Activated naive CD4-positive, alpha-beta T cell treated with anti-CD3 and anti-CD28 coated beads, Interleukin-2, amount 50 U/mL, for 24 hours (primary cell): ENCODE results near the gene MAX.

Source experiments
- H3K27ac Mint-ChIP-seq: one replicate; pipeline ENCODE4 v1.8.0; 2021; ENCODE audit warnings: mild to moderate bottlenecking, mixed read lengths
- H3K27me3 Mint-ChIP-seq: one replicate; pipeline ENCODE4 v1.8.0; 2021; ENCODE audit warnings: mixed read lengths
- H3K36me3 Mint-ChIP-seq: one replicate; pipeline ENCODE4 v1.8.0; 2021; ENCODE audit warnings: mixed read lengths
- H3K4me1 Mint-ChIP-seq: one replicate; pipeline ENCODE4 v1.8.0; 2021; ENCODE audit warnings: mixed read lengths
- H3K4me3 Mint-ChIP-seq: one replicate; pipeline ENCODE4 v1.8.0; 2021; ENCODE audit warnings: mild to moderate bottlenecking, mixed read lengths
- H3K9me3 Mint-ChIP-seq: one replicate; pipeline ENCODE4 v1.8.0; 2021; ENCODE audit warnings: mixed read lengths

Gene MAX

DNA sequence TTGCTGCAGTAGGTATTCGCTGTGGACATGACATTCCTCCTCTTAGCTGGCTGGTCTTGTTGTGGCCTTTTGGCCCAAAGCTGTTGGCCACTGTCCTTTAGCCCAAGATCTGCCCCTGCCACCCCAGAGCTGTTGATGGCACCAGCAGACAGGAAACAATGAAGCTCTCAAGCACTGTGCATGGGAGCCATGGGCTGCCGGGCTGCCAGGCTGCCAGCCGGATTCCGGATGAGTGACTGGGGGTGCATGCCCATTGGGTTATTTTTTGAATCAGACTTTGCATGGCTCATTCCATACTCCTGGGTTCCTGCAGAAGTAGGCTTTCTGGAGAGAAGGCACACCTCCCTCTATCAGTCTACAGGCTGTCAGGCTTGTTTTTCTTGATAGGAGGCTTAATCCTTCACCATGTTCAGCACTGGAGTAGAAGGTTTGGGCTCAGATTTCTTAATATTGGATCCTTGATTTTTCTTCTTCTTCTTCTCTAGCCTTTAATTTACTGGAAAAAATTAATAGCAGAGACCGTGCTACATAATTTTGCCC, 32.4 kb downstream of the MAX start:
- H3K4me1 Mint-ChIP-seq = peaks cover 16% of the 10 kb centered on the region
- no peaks in the 10 kb centered on the region for H3K9me3 Mint-ChIP-seq
- no peak overlapping the region for H3K27ac Mint-ChIP-seq
- peaks cover 19% of the 10 kb centered on the region for H3K36me3 Mint-ChIP-seq
- no peak overlapping the region for H3K4me3 Mint-ChIP-seq
- H3K27me3 Mint-ChIP-seq = no peaks in the 10 kb centered on the region

DNA sequence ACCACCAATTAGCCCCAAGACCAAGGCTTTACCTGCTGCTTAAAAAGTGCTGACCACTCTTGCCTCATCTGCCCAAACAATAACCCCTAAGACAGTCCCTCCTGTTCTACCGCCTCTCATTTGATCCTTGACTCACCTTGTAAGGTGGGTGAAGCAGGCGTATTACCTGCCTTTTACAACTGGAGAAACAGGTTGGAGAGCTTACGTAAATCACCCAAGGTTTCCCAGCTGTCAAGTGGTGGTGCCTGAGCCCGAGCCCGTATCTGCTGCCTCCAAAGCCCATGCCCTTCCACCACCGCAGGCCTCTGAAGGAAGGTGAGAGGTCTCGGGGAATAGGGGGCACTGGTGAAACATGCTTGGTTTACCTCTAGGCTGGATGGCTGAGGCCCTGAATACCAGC, 36.6 kb downstream of the MAX start:
- no peak overlapping the region for H3K27ac Mint-ChIP-seq
- peaks cover 28% of the 10 kb centered on the region for H3K36me3 Mint-ChIP-seq

DNA sequence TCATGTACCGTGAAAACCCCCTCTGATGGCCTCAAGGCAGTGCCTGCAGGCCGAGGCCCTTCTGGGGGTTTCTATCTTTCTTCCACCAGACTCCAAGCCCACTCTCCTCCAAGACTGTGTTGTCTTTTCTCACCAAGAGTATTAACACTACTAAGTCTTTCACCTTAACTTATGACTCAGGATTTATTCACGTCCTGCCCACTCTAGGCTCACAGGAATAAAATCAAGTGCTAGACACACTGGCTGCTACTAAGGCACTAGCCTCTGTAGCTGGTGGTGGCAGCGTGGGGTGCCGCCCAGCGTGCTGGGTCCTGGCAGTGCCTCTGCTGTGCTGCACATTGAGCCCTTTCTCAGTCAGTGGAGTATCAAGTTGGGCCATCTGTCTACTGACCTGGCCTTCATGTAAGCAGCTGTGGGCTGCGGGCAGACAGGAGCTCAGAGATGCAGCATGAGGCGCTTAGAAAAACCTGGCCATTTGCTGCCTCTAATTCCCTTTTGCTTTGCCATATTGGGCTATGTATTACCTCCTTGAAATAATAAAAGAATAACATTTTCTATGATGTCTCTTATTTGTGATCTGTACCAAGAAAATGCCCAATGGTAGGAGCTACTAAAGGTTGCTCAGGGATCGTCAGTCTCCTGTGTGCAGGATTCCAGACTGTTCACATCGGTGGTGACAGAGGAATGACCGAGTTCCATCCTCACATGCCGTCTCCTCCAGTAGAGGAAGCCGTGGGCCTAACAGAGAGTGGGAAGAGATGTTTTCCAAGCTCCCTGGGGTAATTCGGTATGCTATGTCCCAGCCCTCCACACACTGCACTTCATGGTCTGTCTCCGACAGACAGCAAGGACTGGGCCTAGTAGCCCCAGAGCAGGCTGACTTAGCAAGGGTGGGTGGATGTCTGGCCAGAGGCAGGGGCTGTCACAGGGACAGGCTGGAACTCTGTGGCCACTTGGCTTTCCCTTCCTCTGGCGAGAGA, 39.9 kb downstream of the MAX start:
- Mint-ChIP-seq H3K4me1 (peaks cover 13% of the 10 kb centered on the region), H3K4me3 (no peak overlapping the region), H3K27ac (peak overlapping the region; percentile 6), H3K36me3 (peaks cover 24% of the 10 kb centered on the region), H3K27me3 (no peaks in the 10 kb centered on the region), H3K9me3 (no peaks in the 10 kb centered on the region)

More for the DNA sequence above, 36.6 kb downstream of the MAX start:
- no peaks in the 10 kb centered on the region for H3K4me1 Mint-ChIP-seq
- H3K4me3 Mint-ChIP-seq = no peak overlapping the region
- H3K27me3 Mint-ChIP-seq = no peaks in the 10 kb centered on the region
- H3K9me3 Mint-ChIP-seq = no peaks in the 10 kb centered on the region

DNA sequence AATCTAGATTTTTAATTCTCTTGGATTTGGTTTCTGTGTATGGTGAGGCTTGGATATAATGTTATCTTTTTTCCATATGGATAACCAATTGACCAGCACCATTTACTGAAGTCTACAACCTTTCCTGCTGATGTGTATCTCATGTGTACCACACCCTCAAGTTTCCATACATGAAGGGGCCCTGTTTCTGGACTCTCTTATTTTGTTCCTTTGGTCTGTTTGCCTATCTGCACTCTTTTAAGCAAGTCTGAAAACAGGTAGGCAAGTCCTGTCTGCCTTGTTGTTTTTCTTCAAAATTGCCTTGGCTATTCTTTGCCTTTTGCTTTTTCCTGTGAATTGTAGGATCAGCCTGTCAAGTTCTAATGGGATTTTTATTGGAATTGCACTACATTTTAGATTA, 44.6 kb downstream of the MAX start:
- H3K9me3 Mint-ChIP-seq = no peaks in the 10 kb centered on the region
- H3K4me3 Mint-ChIP-seq = no peak overlapping the region
- H3K27ac Mint-ChIP-seq = no peak overlapping the region
- H3K4me1 Mint-ChIP-seq = peaks cover 13% of the 10 kb centered on the region
- no peaks in the 10 kb centered on the region for H3K27me3 Mint-ChIP-seq
- H3K36me3 Mint-ChIP-seq = peaks cover 16% of the 10 kb centered on the region

DNA sequence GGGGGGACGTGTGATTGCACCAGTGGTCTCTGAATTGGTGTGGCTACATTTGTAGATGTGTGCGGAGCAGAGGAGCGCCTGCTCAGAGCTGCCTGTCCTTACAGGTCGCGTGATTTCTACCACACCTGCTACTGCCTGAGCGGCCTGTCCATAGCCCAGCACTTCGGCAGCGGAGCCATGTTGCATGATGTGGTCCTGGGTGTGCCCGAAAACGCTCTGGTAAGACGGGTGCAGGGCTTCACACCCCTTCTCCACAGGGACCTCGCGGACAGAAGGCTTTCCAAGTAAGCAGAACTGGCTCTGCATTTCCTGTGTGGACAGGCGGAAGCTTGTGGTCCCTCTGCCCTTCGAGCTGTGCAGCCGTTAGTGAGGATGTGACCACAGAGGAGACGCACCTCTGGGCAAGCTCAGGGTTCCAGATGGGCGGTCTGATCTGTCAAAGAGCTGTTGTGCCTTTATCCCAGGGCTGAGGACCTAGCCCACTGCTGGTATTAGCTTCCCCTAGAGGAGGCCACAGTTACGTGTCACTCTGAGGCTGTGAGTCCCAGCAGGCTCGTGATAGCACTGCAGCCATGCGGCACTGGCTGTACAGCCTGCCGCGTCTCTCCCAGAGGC, 47.7 kb downstream of the MAX start:
- Mint-ChIP-seq H3K4me1 (peaks cover 13% of the 10 kb centered on the region), H3K4me3 (no peak overlapping the region), H3K27ac (no peak overlapping the region), H3K27me3 (no peaks in the 10 kb centered on the region), H3K36me3 (peaks cover 9% of the 10 kb centered on the region), H3K9me3 (no peaks in the 10 kb centered on the region)

DNA sequence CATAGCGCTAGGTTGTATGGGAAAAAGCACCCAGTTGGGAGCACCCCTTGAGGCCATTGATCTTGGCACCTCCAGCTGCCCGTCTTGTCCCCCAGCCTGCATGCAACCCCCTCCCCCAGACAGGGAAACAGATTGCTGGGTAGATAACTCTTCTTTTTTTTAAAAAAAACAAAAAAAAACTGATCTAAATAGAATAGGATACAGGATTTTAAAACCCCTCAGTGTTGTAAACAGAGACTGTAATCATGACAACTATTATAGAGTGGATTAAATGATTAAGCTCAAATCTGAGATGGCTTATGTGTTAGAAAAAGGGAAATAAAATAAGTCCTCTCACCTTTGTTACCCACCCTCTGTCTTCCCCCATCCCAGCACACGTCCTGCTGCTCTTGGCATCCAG, 48.9 kb downstream of the MAX start:
- Mint-ChIP-seq H3K27ac (no peak overlapping the region), H3K9me3 (no peaks in the 10 kb centered on the region), H3K27me3 (no peaks in the 10 kb centered on the region), H3K36me3 (peaks cover 8% of the 10 kb centered on the region), H3K4me1 (peaks cover 8% of the 10 kb centered on the region), H3K4me3 (no peak overlapping the region)

DNA sequence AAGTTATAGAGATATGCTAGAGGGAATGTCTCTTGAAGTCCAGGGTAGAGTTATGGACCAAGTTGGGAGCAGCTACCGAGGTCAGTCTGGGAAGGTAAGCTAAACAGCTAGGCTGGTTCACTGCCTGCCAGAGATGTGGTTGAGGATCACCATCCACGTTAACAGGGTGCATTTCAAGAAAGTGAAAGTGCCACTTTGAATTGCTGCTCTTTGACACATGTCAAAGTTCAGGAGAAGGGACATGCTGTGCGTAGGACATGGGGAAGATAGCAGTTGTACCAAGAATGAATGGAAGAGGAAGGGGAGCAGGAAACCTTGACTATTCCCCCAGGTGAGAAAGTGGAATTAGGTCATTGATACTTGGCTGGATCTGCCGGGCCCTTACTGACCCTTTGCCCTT, 49.5 kb downstream of the MAX start:
- no peak overlapping the region for H3K27ac Mint-ChIP-seq
- no peak overlapping the region for H3K4me3 Mint-ChIP-seq
- H3K36me3 Mint-ChIP-seq = peaks cover 8% of the 10 kb centered on the region
- H3K27me3 Mint-ChIP-seq = no peaks in the 10 kb centered on the region
- no peaks in the 10 kb centered on the region for H3K9me3 Mint-ChIP-seq
- H3K4me1 Mint-ChIP-seq = peaks cover 2% of the 10 kb centered on the region

DNA sequence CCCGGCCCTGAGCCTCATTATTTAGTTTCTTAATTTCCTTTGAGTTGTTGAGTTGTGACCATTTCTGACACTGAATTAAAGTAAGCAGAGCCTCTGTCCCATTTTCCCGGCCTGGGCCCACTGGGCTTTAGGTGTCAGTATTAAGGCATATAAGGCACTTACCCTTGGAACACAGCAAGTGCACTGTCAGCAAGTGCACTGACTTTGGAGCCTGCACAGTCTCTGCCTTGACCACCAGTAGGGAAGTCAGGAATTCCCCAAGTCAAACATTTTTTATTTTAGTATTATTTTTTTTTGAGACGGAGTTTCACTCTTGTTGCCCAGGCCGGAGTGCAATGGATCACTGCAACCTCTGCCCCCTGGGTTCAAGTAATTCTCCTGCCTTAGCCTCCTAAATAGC, 56.6 kb downstream of the MAX start:
- Mint-ChIP-seq H3K27me3 (no peaks in the 10 kb centered on the region), H3K4me1 (peaks cover 4% of the 10 kb centered on the region), H3K36me3 (peaks cover 6% of the 10 kb centered on the region), H3K27ac (no peak overlapping the region), H3K4me3 (no peak overlapping the region), H3K9me3 (no peaks in the 10 kb centered on the region)

DNA sequence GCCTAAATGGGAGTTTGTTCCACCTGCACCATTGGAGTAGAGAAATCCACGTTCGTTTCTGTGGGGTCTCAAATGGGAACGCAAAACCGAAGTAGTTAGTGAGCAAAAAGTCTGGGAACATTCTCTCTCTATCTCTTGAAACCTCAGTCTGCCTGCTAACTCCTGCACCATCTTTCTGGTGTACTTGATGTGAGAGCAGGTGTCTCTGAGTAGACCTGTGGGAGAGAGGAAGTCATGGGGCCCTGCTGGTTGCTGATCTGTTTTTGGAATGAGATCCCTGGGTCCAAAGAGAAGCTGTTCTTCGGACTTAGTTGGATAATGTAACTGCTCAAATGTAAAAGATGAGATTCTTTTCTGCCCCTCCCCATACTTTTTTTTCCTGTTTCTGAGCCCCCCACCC, 57.3 kb downstream of the MAX start:
- peaks cover 4% of the 10 kb centered on the region for H3K4me1 Mint-ChIP-seq
- no peaks in the 10 kb centered on the region for H3K27me3 Mint-ChIP-seq
- H3K4me3 Mint-ChIP-seq = no peak overlapping the region
- H3K9me3 Mint-ChIP-seq = no peaks in the 10 kb centered on the region
- H3K36me3 Mint-ChIP-seq = peaks cover 6% of the 10 kb centered on the region
- no peak overlapping the region for H3K27ac Mint-ChIP-seq

DNA sequence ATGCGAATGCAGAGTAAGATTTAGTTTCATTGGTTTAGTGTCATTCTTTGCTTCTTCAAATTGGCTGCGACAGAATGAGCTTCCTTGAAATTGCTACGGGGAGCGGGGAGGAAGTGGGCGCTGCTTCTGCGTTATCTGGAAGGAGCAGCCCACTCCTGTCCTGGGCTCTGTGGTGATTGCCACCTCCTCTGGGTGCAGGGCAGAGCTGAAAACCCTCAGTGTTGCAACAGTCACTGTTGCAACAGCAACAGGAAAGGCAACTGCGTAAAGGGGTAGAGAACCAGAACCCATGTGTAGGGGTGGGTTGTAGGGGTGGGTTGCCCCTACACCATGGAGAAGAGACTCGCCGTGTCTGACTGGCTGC, 57.7 kb downstream of the MAX start:
- Mint-ChIP-seq H3K9me3 (no peaks in the 10 kb centered on the region), H3K27ac (no peak overlapping the region), H3K4me3 (no peak overlapping the region), H3K36me3 (peaks cover 6% of the 10 kb centered on the region), H3K27me3 (no peaks in the 10 kb centered on the region), H3K4me1 (peaks cover 4% of the 10 kb centered on the region)

DNA sequence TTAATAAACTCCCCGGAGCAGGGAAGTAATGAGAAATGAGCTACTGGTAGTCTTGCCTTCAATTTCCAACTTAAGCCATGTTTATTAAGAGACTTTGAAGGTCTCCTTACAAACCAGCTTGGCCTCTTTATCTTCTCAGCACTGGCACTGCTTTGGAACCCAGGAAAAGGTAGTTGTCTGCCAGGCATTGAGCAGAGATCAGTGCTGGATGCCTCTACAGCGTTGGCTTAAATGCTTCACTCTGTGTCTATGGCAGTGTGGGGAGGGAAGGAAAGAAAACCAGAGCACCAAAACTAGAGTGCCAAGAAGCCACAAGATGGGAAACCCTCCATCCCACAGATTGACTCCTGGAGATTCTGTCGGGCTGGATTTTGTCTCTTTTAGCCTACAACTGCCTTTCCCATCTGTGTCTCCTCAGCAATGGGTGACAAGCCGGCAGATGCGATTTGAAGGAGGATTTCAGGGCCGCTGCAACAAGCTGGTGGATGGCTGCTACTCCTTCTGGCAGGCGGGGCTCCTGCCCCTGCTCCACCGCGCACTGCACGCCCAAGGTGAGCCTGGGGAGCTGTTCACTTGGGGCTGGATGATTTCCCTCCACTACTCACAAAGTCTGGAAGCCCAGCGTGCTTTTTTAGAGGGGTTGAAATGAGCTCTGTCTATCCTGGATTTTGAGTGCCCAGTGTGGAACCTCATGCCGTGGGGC, 58.3 kb downstream of the MAX start:
- no peaks in the 10 kb centered on the region for H3K9me3 Mint-ChIP-seq
- no peaks in the 10 kb centered on the region for H3K27me3 Mint-ChIP-seq
- no peak overlapping the region for H3K4me3 Mint-ChIP-seq
- peaks cover 6% of the 10 kb centered on the region for H3K36me3 Mint-ChIP-seq
- no peak overlapping the region for H3K27ac Mint-ChIP-seq
- H3K4me1 Mint-ChIP-seq = peaks cover 4% of the 10 kb centered on the region

DNA sequence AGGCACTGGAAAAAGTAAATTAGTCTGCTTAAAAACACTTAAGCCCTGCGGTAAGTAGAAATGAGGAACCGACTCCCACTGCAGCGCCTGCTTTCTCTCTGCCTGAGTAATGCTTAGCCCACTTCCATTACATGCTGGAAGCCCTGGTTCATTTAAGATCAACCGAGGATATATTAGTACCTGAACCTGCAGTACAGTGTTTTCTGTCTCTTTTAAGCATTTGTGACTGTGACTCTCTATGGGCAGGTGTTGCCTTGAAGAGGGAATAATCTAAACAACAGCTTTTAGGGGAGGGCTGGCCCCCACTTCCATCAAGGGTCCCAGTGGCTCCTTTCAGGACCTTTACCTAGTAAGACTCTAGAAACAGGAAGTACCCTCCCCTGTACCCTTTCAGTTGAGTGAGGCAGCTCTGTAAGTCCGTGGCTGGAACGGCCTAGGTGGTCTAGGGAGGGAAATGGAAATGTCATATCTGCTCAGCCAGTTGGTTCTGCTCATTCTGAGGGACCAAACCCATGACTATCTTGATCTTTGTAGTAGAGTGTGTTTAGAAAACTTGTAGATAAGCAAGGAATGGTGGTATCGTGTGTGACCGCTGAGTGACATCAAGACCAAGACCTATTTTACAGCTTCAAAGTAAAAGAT, 59.5 kb downstream of the MAX start:
- no peak overlapping the region for H3K27ac Mint-ChIP-seq
- no peaks in the 10 kb centered on the region for H3K27me3 Mint-ChIP-seq
- H3K9me3 Mint-ChIP-seq = no peaks in the 10 kb centered on the region
- H3K36me3 Mint-ChIP-seq = peaks cover 8% of the 10 kb centered on the region
- H3K4me3 Mint-ChIP-seq = no peak overlapping the region
- peaks cover 4% of the 10 kb centered on the region for H3K4me1 Mint-ChIP-seq

DNA sequence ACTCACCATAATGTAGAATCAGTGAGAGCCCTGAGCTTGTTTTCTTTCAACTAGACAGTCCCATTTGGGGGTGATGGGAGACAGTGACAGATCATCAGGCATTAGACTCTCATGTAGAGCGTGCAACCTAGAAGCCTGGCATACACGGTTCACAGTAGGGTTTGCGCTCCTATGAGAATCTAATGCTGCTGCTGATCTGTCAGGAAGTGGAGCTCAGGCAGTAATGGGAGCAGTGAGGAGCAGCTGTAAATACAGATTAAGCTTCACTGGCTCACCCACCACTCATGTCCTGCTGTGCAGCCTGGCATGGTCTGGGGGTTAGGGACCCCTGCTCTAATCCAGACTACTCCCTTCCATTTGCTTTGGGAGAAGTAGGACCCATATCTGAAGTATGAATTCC, 60.0 kb downstream of the MAX start:
- no peaks in the 10 kb centered on the region for H3K9me3 Mint-ChIP-seq
- H3K4me1 Mint-ChIP-seq = no peaks in the 10 kb centered on the region
- H3K27me3 Mint-ChIP-seq = no peaks in the 10 kb centered on the region
- no peak overlapping the region for H3K27ac Mint-ChIP-seq
- peaks cover 8% of the 10 kb centered on the region for H3K36me3 Mint-ChIP-seq
- H3K4me3 Mint-ChIP-seq = no peak overlapping the region

DNA sequence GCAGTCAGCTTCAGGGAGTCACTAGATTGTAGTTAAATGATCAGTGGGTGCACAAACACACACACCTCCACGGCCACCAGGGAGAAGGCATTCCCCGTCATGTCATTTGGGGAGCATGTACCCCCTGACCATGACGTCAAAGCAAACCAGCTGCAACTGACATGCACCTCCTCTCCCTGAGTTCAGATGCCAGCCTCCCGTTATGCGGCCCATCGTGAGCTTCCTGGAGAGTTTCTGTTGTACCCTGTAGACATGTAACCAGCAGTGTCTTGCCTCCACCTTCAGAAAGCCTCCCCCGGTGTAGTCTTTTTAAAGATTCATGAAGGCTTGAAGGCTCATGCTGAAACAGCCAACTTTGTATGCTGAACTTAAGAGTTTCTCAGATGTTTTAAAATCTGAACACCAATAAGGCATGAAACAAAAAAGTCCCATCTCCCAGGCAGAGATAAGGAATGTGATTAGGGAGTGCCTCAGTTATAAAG, 60.8 kb downstream of the MAX start:
- Mint-ChIP-seq H3K27ac (no peak overlapping the region), H3K36me3 (peaks cover 13% of the 10 kb centered on the region), H3K27me3 (no peaks in the 10 kb centered on the region)

DNA sequence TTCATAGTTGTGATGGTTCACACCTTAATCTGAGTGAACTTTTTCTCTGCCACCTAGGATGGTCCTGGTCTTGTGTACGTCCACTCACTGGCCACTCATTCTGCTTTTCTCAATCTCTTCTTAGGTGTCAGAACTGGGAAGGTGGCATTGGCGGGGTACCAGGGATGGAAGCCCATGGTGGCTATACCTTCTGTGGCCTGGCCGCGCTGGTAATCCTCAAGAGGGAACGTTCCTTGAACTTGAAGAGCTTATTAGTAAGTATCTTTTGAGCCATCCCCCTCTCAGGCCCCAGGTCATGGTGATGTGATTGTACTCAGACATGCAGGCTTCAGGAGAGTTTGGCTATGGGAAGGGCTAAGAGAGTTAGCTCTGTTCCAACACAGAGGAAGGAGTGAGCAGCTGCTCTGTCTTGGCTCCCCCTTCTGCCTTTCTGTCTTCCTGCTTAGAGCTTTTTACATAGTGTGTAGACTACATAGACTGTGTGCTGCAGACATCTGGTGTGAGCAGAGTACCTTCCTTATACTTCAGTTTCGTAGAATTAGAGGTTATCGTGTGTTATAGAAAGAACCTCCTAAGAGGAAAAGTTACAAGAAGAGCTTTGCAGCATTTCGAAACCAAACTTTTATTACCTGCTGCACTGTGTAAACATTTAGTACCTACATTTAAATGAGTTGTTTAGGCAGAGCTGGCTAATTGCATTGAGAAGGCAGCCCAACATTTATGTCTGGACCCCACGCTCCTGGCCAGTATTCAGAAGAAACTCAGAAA, 61.5 kb downstream of the MAX start:
- Mint-ChIP-seq H3K4me1 (no peaks in the 10 kb centered on the region), H3K4me3 (no peak overlapping the region), H3K27me3 (no peaks in the 10 kb centered on the region), H3K36me3 (peaks cover 14% of the 10 kb centered on the region), H3K27ac (no peak overlapping the region), H3K9me3 (no peaks in the 10 kb centered on the region)

More for the DNA sequence above, 60.8 kb downstream of the MAX start:
- Mint-ChIP-seq H3K4me1 (no peaks in the 10 kb centered on the region), H3K9me3 (no peaks in the 10 kb centered on the region), H3K4me3 (no peak overlapping the region)
